Ascending aorta (tissue), 2 donors: ENCODE data around the gene LRGUK. TPM values are rescaled to one million over a fixed set of nuclear protein-coding genes. Genes with fewer than 3 reads are reported as not detected.
"Not testable (repeated sequence)": the region's sequence is repeated elsewhere in the genome, so short reads cannot be mapped to it uniquely, and the experiment has no call there.

ENCODE experiments used
- DNase-seq, 2 donors: peaks; one replicate each; pipeline ENCODE4 v3.0.0-alpha.2; 2019; ENCODE audit warnings: low spot score in 2 of 2
- H3K27ac ChIP-seq, 2 donors: fragments of 200-600 bp; sonication (generic); one replicate each; pipeline ENCODE4 v1.5.1; 2016 to 2017; ENCODE audit warnings: mild to moderate bottlenecking in 1 of 2
- H3K27me3 ChIP-seq: fragments of 200-600 bp; sonication (generic); one replicate; pipeline ENCODE4 v1.5.1; 2017
- H3K36me3 ChIP-seq, 2 donors: fragments of 200-600 bp; sonication (generic); one replicate each; pipeline ENCODE4 v1.5.1; 2016
- H3K4me1 ChIP-seq, 2 donors: fragments of 200-600 bp; sonication (generic); one replicate each; pipeline ENCODE4 v1.5.1; 2016 to 2017; ENCODE audit warnings: mild to moderate bottlenecking in 1 of 2
- H3K4me3 ChIP-seq, 2 donors: fragments of 200-600 bp; sonication (generic); one replicate each; pipeline ENCODE4 v1.5.1; 2016 to 2017; ENCODE audit warnings: mild to moderate bottlenecking in 1 of 2
- H3K9me3 ChIP-seq, 2 donors: fragments of 200-600 bp; sonication (generic); one replicate each; pipeline ENCODE4 v1.5.1; 2016
- intact Hi-C: fragments of 100-400 bp; cut with DNase I; formaldehyde crosslinking; loops from one replicate; pipeline ENCODE4 v1.15.1; 2023
- total RNA-seq: library from RNA; depleted of rRNA; stranded (reverse); fragments of >200 nt; gene quantifications from one replicate; pipeline ENCODE4 v1.1.0, GENCODE V29; 2016
- TF ChIP-seq, protein P1 (sequence below), 3 experiments: fragments of 200-600 bp in 2 of 3; fragments of 450-650 bp in 1 of 3; sonication (generic) in 2 of 3; IDR thresholded peaks; one replicate each; pipeline ENCODE4 v1.5.1; 2016 to 2019; ENCODE audit warnings: antibody characterized with exemption in 3 of 3, mild to moderate bottlenecking in 1 of 3, moderate library complexity in 1 of 3

The LRGUK gene
- total RNA-seq, 1 donor from 2014 or later: not detected

DNA sequence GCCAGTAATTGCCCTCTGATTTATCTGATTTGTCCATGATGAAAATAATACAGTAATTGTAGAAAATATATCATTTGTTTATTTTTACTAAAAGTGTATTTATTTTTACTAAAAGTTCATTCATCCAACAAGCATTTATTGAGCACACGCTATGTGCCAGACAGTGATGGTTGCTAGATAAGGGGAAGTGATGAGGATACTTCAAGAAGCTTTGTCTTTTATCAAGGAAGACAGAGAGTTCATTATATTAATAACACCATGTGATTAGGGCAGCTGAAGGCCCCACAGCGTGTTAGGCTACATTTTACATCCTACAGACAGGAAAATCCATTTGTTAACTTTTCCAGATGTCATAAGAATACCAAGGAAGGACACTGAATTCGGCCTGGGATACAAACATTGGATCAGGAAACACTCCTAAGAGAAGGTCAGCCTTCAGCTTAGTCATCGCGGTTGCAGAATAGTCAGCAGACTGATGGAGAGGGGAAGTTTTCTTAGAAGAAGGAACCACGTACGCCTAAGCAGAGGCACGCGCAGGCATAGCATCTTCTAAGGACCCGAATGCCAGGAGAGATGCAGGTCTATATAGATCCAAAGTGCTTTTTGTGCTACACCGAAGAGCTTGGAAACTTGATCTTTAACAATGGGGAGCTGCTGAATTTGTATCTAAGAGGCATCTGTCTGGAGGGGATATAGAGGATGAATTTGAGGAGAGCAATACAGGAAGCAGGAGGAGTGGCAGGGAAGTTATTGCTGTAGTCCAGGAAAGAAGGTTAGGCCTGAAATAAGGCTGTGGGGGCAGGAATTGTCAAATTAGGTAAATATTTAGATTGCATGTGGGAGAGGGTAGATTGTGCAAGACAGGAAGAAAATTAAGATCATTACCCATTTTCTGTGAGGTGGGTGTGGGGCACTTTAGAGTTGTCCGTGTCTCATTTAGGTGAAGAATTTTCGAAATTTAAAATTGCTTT lies 85.7 kb downstream of the LRGUK start:
- intact Hi-C loops: no loop called here

DNA sequence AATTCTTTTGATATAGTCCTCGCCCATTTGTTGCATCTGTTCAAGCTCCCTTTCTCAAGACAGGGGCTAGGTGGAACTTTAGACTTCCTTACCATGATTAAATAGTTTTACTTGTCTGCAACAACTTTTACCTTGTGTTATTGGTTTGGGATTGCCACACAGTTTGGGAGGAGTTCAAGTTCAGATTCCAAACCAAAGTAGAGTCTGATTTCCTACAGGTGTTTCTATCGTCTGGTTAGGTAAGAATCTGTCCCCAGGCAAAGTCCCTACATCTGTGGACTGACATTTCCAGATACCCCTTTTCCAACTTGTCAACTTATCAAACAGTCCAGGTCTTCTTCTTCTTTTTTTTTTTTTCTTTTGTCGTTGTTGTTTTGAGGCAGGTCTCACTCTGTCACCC lies 93.1 kb downstream of the LRGUK start:
- H3K27me3 ChIP-seq: no peaks in the 10 kb centered on the region
- H3K36me3 ChIP-seq: no peaks in the 10 kb centered on the region
- TF ChIP-seq, protein P1, sequence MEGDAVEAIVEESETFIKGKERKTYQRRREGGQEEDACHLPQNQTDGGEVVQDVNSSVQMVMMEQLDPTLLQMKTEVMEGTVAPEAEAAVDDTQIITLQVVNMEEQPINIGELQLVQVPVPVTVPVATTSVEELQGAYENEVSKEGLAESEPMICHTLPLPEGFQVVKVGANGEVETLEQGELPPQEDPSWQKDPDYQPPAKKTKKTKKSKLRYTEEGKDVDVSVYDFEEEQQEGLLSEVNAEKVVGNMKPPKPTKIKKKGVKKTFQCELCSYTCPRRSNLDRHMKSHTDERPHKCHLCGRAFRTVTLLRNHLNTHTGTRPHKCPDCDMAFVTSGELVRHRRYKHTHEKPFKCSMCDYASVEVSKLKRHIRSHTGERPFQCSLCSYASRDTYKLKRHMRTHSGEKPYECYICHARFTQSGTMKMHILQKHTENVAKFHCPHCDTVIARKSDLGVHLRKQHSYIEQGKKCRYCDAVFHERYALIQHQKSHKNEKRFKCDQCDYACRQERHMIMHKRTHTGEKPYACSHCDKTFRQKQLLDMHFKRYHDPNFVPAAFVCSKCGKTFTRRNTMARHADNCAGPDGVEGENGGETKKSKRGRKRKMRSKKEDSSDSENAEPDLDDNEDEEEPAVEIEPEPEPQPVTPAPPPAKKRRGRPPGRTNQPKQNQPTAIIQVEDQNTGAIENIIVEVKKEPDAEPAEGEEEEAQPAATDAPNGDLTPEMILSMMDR (IDR thresholded peaks at IDR 0.05): no peak
- no peak overlapping the region for H3K27ac ChIP-seq
- H3K9me3 ChIP-seq: no peaks in the 10 kb centered on the region
- intact Hi-C loops: no loop called here
- H3K4me1 ChIP-seq: no peaks in the 10 kb centered on the region
- H3K4me3 ChIP-seq: no peak overlapping the region
- DNase-seq: no peak

More for the DNA sequence above, 85.7 kb downstream of the LRGUK start:
- no peaks in the 10 kb centered on the region for H3K36me3 ChIP-seq
- no peak overlapping the region for H3K4me3 ChIP-seq
- no peak for DNase-seq
- TF ChIP-seq, protein P1 (IDR thresholded peaks at IDR 0.05): no peak
- no peak overlapping the region for H3K27ac ChIP-seq
- H3K27me3 ChIP-seq: no peaks in the 10 kb centered on the region
- H3K4me1 ChIP-seq: no peaks in the 10 kb centered on the region
- no peaks in the 10 kb centered on the region for H3K9me3 ChIP-seq

DNA sequence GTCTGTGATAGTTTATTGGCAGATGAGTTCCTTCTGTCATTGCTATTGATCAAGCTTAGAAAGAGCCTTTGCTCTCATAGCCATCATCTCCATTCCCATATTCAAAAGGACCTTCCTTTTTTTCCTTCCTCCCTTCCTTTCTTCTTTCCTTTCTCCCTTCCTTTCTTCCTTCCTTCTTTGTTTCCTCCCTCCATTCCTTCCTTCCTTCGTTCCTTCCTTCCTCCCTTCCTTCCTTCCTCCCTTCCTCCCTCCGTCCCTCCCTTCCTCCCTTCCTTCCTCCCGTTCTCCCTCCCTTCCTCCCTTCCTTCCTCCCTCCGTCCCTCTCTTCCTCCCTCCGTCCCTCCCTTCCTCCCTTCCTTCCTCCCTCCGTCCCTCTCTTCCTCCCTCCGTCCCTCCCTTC lies 104.2 kb downstream of the LRGUK start:
- H3K27me3 ChIP-seq, H3K27ac ChIP-seq, H3K36me3 ChIP-seq, H3K4me1 ChIP-seq, intact Hi-C loops, H3K9me3 ChIP-seq, H3K4me3 ChIP-seq, DNase-seq: not testable (repeated sequence)

DNA sequence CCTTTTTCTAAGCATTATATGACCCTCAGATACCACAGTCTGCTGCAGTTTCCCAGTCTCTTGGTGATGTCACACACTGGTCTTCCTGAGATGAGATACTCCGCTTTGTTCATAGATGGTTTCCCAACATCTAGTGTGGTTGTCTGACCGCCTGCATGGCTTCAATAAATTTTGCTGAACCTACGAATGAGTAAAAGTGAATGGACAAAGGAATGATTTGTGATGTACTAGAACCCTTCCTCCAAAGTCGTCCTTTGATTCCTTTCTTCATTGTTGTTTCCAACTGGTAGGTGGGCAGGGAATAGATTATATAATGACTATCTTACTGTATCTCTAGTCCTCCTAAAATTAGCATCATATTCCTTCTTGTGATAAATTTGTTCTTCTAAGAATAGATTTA lies 107.1 kb downstream of the LRGUK start:
- no peaks in the 10 kb centered on the region for H3K27me3 ChIP-seq
- DNase-seq: no peak
- intact Hi-C loops: no loop called here
- H3K4me1 ChIP-seq: no peaks in the 10 kb centered on the region
- TF ChIP-seq, protein P1 (IDR thresholded peaks at IDR 0.05): no peak
- H3K27ac ChIP-seq: no peak overlapping the region
- H3K4me3 ChIP-seq: no peak overlapping the region
- H3K36me3 ChIP-seq: no peaks in the 10 kb centered on the region
- peaks cover 0 to 7% of the 10 kb centered on the region in 2 donors for H3K9me3 ChIP-seq

DNA sequence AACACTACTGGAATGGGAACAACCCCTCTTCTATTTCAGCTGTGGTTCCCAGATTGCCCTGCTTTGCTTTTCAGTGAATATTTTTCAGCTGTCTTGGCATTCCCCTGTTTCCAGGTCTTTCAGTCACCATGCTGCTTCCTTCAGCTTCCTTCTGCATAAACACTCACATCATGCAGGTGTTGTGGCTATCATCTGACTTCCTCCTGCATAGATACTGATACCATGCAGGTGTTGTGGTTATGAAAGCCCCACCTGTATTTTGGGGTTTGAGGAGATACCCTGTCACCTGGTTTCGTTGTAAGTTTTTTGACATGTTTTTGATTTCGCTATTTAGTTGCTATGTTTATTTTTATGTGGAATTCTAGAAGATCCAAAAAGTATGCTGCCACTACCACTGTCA lies 118.1 kb downstream of the LRGUK start:
- H3K9me3 ChIP-seq: no peaks in the 10 kb centered on the region
- intact Hi-C loops: no loop called here

DNA sequence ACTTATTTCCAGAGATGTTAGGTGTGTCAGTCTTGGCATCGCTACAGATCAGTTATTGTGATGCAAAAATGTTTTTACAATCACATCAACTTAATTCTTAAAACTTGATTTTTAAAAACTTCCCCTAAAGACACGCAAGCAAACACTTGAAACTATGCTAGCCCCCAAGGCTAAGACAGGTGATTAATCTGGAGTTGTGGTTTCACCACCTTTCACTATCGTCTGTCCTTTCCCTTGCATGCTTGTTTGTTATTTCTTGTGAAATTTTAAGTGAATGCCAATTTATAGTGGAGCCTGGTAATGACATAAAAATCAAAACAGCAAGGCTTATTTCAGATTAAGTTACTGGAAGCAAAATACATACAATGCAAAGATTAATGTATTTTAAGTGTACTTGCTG lies 119.2 kb downstream of the LRGUK start:
- Histone ChIP-seq H3K27me3 (no peaks in the 10 kb centered on the region), H3K27ac (no peak overlapping the region), H3K4me3 (no peak overlapping the region), H3K36me3 (no peaks in the 10 kb centered on the region), H3K9me3 (no peaks in the 10 kb centered on the region), H3K4me1 (no peaks in the 10 kb centered on the region)
- intact Hi-C loops: no loop called here
- TF ChIP-seq, protein P1 (IDR thresholded peaks at IDR 0.05): no peak
- no peak for DNase-seq

More for the DNA sequence above, 118.1 kb downstream of the LRGUK start:
- no peak for DNase-seq
- TF ChIP-seq, protein P1 (IDR thresholded peaks at IDR 0.05): no peak
- H3K27ac ChIP-seq: no peak overlapping the region
- no peaks in the 10 kb centered on the region for H3K27me3 ChIP-seq
- H3K4me3 ChIP-seq: no peak overlapping the region
- H3K4me1 ChIP-seq: no peaks in the 10 kb centered on the region
- no peaks in the 10 kb centered on the region for H3K36me3 ChIP-seq
